GM23338 (cell line): ENCODE results near the gene PRR13. TPM values are rescaled to one million over a fixed set of nuclear protein-coding genes. Genes with fewer than 3 reads are reported as not detected.
"Not testable (repeated sequence)": the region's sequence is repeated elsewhere in the genome, so short reads cannot be mapped to it uniquely, and the experiment has no call there.

Experiments
- ATAC-seq: fragments of 200-7000 bp; cut with Tn5 transposase; 3 replicates; pipeline ENCODE4 v1.9.1; 2020
- DNase-seq: peaks from one replicate; pipeline ENCODE4 v3.0.0-alpha.2; 2015; ENCODE audit warnings: low spot score
- H2AFZ ChIP-seq: fragments of 200-600 bp; sonication (generic); 2 replicates; pipeline ENCODE4 v1.8.0; 2016; ENCODE audit warnings: antibody characterized with exemption, mild to moderate bottlenecking, moderate library complexity
- H3F3A ChIP-seq: fragments of 200-600 bp; sonication (generic); replicated peaks from 2 replicates; pipeline ENCODE4 v1.8.0; 2017; ENCODE audit warnings: antibody characterized with exemption, mixed run types, low read depth
- H3K27ac ChIP-seq: fragments of 200-600 bp; sonication (generic); 2 replicates; pipeline ENCODE4 v1.6.1; 2016; ENCODE audit warnings: low read depth
- H3K27me3 ChIP-seq: fragments of 200-600 bp; sonication (generic); 2 replicates; pipeline ENCODE4 v1.8.0; 2016; ENCODE audit warnings: mild to moderate bottlenecking, mixed run types, moderate library complexity; ENCODE audit not compliant: insufficient read depth
- H3K36me3 ChIP-seq: fragments of 200-600 bp; sonication (generic); 2 replicates; pipeline ENCODE4 v1.8.0; 2016; ENCODE audit warnings: mild to moderate bottlenecking; ENCODE audit not compliant: insufficient read depth
- H3K4me1 ChIP-seq: fragments of 200-600 bp; sonication (generic); 2 replicates; pipeline ENCODE4 v1.8.0; 2016; ENCODE audit warnings: mild to moderate bottlenecking, moderate library complexity; ENCODE audit not compliant: insufficient read depth
- H3K4me2 ChIP-seq: fragments of 200-600 bp; sonication (generic); 2 replicates; pipeline ENCODE4 v1.7.1; 2017; ENCODE audit warnings: mixed run types
- H3K4me3 ChIP-seq: fragments of 200-600 bp; sonication (generic); 2 replicates; pipeline ENCODE4 v1.6.1; 2016; ENCODE audit warnings: mixed run types
- H3K79me2 ChIP-seq: fragments of 200-600 bp; sonication (generic); replicated peaks from 2 replicates; pipeline ENCODE4 v1.8.0; 2017; ENCODE audit warnings: mild to moderate bottlenecking; ENCODE audit not compliant: insufficient read depth
- H3K9me2 ChIP-seq: fragments of 200-600 bp; sonication (generic); 2 replicates; pipeline ENCODE4 v1.8.0; 2017; ENCODE audit not compliant: insufficient read depth
- H4K20me1 ChIP-seq: fragments of 200-600 bp; sonication (generic); replicated peaks from 2 replicates; pipeline ENCODE4 v1.8.0; 2017; ENCODE audit warnings: mild to moderate bottlenecking; ENCODE audit not compliant: insufficient read depth
- H3K27ac Mint-ChIP-seq: 2 replicates; pipeline ENCODE4 v1.8.0; 2020; ENCODE audit warnings: inconsistent platforms, mild to moderate bottlenecking, moderate library complexity, mixed read lengths
- H3K27me3 Mint-ChIP-seq: 3 replicates; pipeline ENCODE4 v1.8.0; 2022; ENCODE audit warnings: low read depth, mild to moderate bottlenecking, moderate library complexity, mixed read lengths, inconsistent platforms; ENCODE audit not compliant: insufficient read depth, poor library complexity
- H3K36me3 Mint-ChIP-seq: 3 replicates; pipeline ENCODE4 v1.8.0; 2021; ENCODE audit warnings: low read depth, mild to moderate bottlenecking, inconsistent platforms, moderate library complexity, mixed read lengths
- H3K4me1 Mint-ChIP-seq: 3 replicates; pipeline ENCODE4 v1.8.0; 2020; ENCODE audit warnings: mild to moderate bottlenecking, inconsistent platforms, mixed read lengths
- H3K4me3 Mint-ChIP-seq: 3 replicates; pipeline ENCODE4 v1.8.0; 2021; ENCODE audit warnings: moderate library complexity, mild to moderate bottlenecking, inconsistent platforms, mixed read lengths
- H3K9me3 Mint-ChIP-seq: 3 replicates; pipeline ENCODE4 v1.8.0; 2020; ENCODE audit warnings: moderate library complexity, mild to moderate bottlenecking, inconsistent platforms, mixed read lengths
- CREB1 ChIP-seq: fragments of 250-450 bp; sonication (Bioruptor Pico); IDR thresholded peaks from 2 replicates; pipeline ENCODE4 v1.5.0; 2020; ENCODE audit warnings: low read depth, mild to moderate bottlenecking, moderate library complexity
- CTCF ChIP-seq, 2 experiments: fragments of 200-600 bp in 1 of 2; sonication (generic) in 1 of 2; conservative IDR thresholded peaks; 2 replicates each; pipeline versions ENCODE4 v1.5.1 to v1.6.1; 2016 to 2017; ENCODE audit warnings: antibody characterized with exemption in 2 of 2, low read depth in 2 of 2, mild to moderate bottlenecking in 2 of 2, moderate library complexity in 1 of 2
- ETS1 ChIP-seq: IDR thresholded peaks from 2 replicates; pipeline ENCODE4 v1.6.1; 2016; ENCODE audit warnings: antibody characterized with exemption
- EZH2 ChIP-seq: fragments of 200-600 bp; sonication (generic); IDR thresholded peaks from one replicate; pipeline ENCODE4 v1.8.0; 2017; ENCODE audit warnings: antibody characterized with exemption, mild to moderate bottlenecking, low read depth; ENCODE audit not compliant: unreplicated experiment
- JUNB ChIP-seq: IDR thresholded peaks from one replicate; pipeline ENCODE4 v1.6.1; 2016; ENCODE audit warnings: antibody characterized with exemption; ENCODE audit not compliant: unreplicated experiment
- POLR2AphosphoS5 ChIP-seq: IDR thresholded peaks from 2 replicates; pipeline ENCODE4 v1.6.1; 2016; ENCODE audit warnings: antibody characterized with exemption, low read depth
- STAT1 ChIP-seq: IDR thresholded peaks from one replicate; pipeline ENCODE4 v1.6.1; 2016; ENCODE audit warnings: antibody characterized with exemption; ENCODE audit not compliant: unreplicated experiment
- ZNF331 ChIP-seq: fragments of 250-450 bp; sonication (Bioruptor Pico); IDR thresholded peaks from 2 replicates; pipeline ENCODE4 v1.5.0; 2020; ENCODE audit warnings: low read depth, mild to moderate bottlenecking, moderate library complexity
- polyA plus RNA-seq: library from polyadenylated mRNA; unstranded; fragments of >200 nt; fragmentation: Nextera tagmentation; extraction: Ambion mirVana; gene quantifications from 2 replicates; pipeline ENCODE4 v1.2.1, GENCODE V29; 2016
- total RNA-seq: library from RNA; depleted of rRNA; stranded (reverse); fragments of >200 nt; shearing (Covaris generic); gene quantifications from 2 replicates; pipeline ENCODE4 v1.2.3, GENCODE V29; 2014

PRR13 gene
- total and polyA plus RNA-seq, 2 experiments from 2014 or later = 70.5 to 303 TPM

GRCh38 chr12:53431187-53431586, 10.3 kb upstream of the PRR13 start (continued):
- no peak for TF ChIP-seq CTCF (conservative IDR thresholded peaks at IDR 0.05; ENCODE audit: low read depth in 2 of 2)
- TF ChIP-seq STAT1 = no peak
- no peak for TF ChIP-seq EZH2
- TF ChIP-seq JUNB = no peak
- no peak for TF ChIP-seq ZNF331 (CRISPR knock-in tag)
- no peak for TF ChIP-seq POLR2AphosphoS5
- TF ChIP-seq CREB1 = no peak
- no peak for TF ChIP-seq ETS1

DNA sequence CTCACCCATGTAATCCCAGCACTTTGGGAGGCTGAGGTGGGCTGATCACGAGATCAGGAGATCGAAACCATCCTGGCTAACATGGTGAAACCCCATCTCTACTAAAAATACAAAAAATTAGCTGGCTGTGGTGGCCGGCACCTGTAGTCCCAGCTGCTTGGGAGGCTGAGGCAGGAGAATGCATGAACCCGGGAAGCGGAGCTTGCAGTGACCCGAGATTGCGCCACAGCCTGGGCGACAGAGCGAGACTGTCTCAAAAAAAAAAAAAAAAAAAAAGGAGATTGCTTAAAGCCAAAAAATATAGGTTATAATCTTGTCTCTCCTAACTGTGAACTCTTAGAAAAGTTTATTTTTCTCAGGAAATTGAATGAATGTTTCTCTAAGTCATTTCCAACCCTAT, 6.2 kb upstream of the PRR13 start:
- not testable (repeated sequence) for H3K4me1 Mint-ChIP-seq, H3K27ac Mint-ChIP-seq, ATAC-seq, H3F3A ChIP-seq, H3K36me3 Mint-ChIP-seq, H3K9me3 Mint-ChIP-seq, H3K9me2 ChIP-seq, H3K36me3 ChIP-seq, H3K27me3 ChIP-seq, H3K4me1 ChIP-seq, H3K4me3 ChIP-seq, DNase-seq, H3K4me3 Mint-ChIP-seq, H2AFZ ChIP-seq, H3K27ac ChIP-seq, H3K27me3 Mint-ChIP-seq, H3K79me2 ChIP-seq, H4K20me1 ChIP-seq, H3K4me2 ChIP-seq

DNA sequence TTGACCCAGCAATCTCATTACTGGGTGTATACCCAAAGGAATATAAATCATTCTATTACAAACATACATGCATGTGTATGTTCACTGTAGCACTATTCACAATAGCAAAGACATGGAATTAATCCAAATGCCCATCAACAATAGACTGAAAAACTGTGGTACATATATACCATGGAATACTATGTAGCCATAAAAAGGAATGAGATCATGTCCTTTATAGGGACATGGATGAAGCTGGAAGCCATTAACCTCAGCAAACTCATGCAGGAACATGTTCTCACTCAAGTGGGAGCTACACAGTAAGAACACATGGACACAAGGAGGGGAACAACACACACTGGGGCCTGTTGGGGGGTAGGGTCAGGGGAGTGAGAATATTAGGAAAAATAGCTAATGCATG, 2.0 kb upstream of the PRR13 start:
- not testable (repeated sequence) for H4K20me1 ChIP-seq, H3K9me3 Mint-ChIP-seq, H3K36me3 ChIP-seq, H3K27me3 ChIP-seq, DNase-seq, ATAC-seq, H3K27ac Mint-ChIP-seq, H3K4me2 ChIP-seq, H3K27ac ChIP-seq, H3K4me3 Mint-ChIP-seq, H3K9me2 ChIP-seq, H2AFZ ChIP-seq, H3K4me3 ChIP-seq
- Mint-ChIP-seq H3K4me1 (peaks cover 19% of the 10 kb centered on the region), H3K27me3 (peaks cover 12% of the 10 kb centered on the region), H3K36me3 (peaks cover 16% of the 10 kb centered on the region)
- Histone ChIP-seq H3F3A (peaks cover 12% of the 10 kb centered on the region; the same call in 1 of the 2 replicates), H3K4me1 (peaks cover 27% of the 10 kb centered on the region), H3K79me2 (peaks cover 23% of the 10 kb centered on the region)
